A375 (cell line): ENCODE data around the gene AMIGO3. TPM values are rescaled to one million over a fixed set of nuclear protein-coding genes. Genes with fewer than 3 reads are reported as not detected.

ENCODE experiments used
- small RNA-seq: library from RNA; depleted of rRNA; stranded (forward); fragments of <200 nt; gene quantifications from one replicate; pipeline ENCODE3, GENCODE V24; 2014
- total RNA-seq: library from RNA; depleted of rRNA; stranded (reverse); fragments of >200 nt; shearing (Covaris generic); gene quantifications from 2 replicates; pipeline ENCODE4 v1.2.3, GENCODE V29; 2014; rRNA removed

Gene AMIGO3, protein sequence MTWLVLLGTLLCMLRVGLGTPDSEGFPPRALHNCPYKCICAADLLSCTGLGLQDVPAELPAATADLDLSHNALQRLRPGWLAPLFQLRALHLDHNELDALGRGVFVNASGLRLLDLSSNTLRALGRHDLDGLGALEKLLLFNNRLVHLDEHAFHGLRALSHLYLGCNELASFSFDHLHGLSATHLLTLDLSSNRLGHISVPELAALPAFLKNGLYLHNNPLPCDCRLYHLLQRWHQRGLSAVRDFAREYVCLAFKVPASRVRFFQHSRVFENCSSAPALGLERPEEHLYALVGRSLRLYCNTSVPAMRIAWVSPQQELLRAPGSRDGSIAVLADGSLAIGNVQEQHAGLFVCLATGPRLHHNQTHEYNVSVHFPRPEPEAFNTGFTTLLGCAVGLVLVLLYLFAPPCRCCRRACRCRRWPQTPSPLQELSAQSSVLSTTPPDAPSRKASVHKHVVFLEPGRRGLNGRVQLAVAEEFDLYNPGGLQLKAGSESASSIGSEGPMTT
- 4.3 and 4.4 TPM in 2 replicates for total RNA-seq

DNA sequence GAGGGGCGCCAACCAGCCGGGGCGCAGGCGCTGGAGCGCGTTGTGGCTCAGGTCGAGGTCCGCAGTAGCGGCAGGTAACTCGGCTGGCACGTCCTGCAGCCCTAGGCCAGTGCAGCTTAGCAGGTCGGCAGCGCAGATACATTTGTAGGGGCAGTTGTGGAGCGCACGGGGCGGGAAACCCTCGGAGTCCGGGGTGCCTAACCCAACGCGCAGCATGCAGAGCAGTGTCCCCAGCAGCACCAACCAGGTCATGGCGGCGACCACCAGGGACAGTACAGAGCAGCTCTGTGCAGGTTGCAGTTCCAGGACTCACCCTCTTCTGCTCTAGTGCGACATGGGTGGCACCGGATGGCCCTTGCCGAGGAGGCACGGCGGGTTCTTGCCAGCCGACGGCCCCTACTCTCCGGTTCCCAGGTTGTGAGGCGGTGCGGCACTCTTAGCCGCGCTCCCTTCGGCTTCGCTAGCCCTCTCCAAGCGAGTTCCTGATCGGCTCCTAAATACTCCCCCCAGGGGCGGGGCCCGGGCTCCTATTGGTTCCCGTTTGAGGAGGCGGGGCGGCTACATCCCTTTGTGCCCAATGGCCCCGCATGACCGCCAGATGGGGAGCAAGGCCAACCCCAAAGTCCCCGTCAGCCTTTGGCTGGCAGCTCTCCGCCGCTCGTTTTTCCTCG is at the start of gene AMIGO3:
AMIGO3 (minus strand) TSS at position 471 of the 671 bp plus-strand sequence; CDS start at position 252, 219 bp downstream.

DNA sequence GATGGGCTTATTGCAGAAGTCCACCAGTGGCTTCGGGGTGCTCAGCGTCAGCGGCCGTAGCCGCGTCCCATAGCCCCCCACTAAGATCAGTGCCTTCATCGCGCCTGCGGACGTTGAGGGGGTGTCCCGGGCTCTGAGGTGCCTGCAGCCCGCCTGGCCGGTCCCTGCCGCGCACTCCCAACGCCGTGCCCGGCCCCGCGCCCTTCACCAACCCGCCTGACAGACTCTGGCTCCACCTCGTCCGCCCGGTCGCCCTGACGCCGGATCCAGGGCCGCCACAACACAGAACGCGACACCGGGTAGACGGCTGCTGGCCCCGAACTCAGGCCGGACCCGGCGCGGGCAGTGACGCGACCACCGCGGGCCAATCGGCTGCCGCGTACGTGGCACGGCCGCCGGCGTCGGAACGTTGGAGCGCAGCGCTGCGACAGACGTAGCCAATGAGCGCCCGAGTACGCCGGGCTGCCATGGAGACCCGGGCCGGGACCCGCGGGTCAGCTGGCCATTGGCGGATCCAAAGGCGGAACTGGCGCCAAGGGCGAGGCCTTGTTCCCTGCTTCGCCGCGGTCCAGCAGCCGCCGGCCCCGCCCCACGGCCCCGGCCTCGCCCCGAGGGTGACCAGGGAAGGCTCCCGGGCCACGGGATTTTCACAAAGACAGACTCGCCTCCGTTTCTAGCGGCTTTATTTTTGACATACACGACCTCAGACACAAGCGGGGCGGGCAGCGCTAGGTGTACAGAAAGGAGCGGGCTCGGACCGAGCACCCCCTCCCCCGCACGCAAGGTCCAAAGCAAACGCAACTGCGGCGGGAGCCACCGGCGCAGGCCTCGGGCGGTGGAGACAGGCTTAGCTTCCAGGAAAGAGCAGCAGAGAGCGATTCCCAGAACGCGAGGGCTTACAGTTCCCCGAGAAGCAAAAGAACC is 4.4 kb upstream of the AMIGO3 start, which contains the start of gene GMPPB:
GMPPB (minus strand) TSS at position 324 of the 924 bp plus-strand sequence; CDS start at position 99, 225 bp downstream.

DNA sequence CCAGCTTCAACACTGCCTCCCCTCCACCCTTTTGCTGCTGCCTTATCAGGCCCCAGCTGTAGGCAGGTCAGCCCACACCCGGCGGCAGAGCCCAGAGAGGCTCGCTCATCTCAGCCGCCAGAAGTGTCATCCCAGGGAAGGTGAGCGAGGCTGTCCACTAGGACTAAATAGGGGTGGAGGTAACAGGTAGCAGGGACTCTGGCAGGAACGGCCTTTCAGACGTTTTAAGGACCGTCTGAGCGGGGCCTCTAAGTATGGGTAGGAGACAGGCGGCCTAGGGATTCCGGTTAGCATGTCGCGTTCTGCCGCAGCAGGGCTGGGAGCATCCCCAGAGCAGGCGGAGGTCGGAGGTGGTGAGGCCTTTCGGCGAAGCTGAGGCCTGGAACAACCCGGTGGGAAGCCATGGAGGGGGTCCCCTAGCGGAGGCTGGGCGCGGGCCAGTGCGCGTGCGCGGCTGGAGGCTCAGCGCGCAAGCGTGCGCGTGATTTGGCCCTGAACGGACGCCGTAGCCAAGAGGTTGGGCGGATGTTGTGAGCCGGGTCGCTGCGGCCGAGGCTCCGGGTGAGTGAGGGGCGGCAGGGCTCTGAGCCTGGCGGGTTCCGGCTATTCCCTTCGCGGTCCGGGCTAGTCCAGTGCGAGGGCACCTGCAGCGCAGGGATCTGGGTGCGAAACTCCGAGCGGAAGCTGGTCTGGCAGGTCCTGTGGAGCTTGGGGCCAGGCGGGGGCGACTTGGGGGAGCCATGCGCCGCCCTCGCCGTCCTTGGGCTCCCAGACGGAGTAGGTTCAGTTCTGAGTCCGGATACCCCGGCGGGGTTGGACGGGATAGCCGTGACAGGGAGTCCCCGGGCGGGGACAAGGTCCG is 30.2 kb downstream of the AMIGO3 start, which contains the start of the genes MST1 and RNF123:
MST1 (minus strand) TSS at position 429 of the 862 bp plus-strand sequence. CDS start 783 bp downstream, outside the sequence.
RNF123 (plus strand) TSS at position 512 of the 862 bp plus-strand sequence. CDS start 1,609 bp downstream, outside the sequence.

DNA sequence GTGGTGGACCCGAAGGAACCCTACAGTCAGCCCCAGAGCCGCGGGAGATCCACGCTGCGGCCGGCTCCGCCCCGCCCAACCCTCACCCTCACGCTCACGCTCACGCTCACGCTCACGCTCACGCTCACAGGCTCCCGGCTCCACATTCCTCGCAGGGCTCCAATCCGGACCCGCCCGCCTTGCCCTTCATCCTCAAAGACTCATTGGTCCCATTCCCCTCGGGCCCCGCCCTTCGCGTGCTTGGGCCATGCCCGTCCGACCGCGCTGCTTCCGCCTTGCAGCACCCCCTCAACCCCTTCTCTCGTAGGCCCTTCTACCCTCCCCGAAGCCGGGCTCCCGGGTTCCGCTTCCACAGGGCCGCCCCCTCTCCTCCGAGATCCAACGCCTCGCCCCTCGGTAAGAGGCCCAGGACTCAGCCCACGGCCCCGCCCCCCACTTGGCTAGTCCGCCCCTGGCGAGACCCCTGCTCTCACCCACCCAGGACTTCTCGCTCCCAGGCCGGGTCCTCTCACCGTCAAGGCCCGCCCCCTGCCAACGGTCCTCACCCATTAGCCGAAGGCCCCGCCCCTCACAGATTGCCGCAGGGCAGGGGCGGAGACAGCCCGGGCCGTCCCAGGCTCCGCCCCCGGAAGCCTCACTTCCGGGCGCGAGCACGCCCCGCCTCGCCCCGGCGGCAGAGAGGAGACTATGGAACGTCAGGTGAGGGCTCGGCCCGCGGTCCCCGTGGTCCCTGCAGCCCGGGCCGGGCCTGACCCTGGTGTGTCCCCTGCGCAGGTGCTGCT is 45.6 kb downstream of the AMIGO3 start, which contains the start of gene APEH:
APEH (plus strand) TSS at position 637 of the 782 bp plus-strand sequence; CDS start at position 688, 51 bp downstream.

Small RNA genes within 50 kb of the gene (small RNA-seq; reads per million reads assigned to genes)
- gene AMIGO3 (not detected), gene COX6CP14 (not detected)

Other genes starting within 250 kb of the AMIGO3 start
- 112 and 115 TPM in 2 replicates for gene DAG1, start 249.4 kb downstream of the AMIGO3 start, total RNA-seq
- 0.57 and 1.3 TPM in 2 replicates for gene BSN, start 165.2 kb downstream of the AMIGO3 start, total RNA-seq
- gene APEH, start 45.3 kb downstream of the AMIGO3 start, total RNA-seq = 118 and 124 TPM in 2 replicates
- gene MST1, start 30.2 kb downstream of the AMIGO3 start, total RNA-seq = 7.4 and 8.0 TPM in 2 replicates
- gene RNF123, start 30.1 kb downstream of the AMIGO3 start, total RNA-seq = 31.3 and 47.1 TPM in 2 replicates
- 33.8 and 36.5 TPM in 2 replicates for gene GMPPB, start 4.3 kb upstream of the AMIGO3 start, total RNA-seq
- gene IP6K1, start 66.9 kb upstream of the AMIGO3 start, total RNA-seq = 32.7 and 36.0 TPM in 2 replicates
- 0.11 and 0.26 TPM in 2 replicates for gene CDHR4, start 80.2 kb upstream of the AMIGO3 start, total RNA-seq
- 0.68 and 1.7 TPM in 2 replicates for gene INKA1, start 83.6 kb upstream of the AMIGO3 start, total RNA-seq
- gene UBA7, start 94.3 kb upstream of the AMIGO3 start, total RNA-seq = 8.3 and 8.9 TPM in 2 replicates
- gene TRAIP, start 136.9 kb upstream of the AMIGO3 start, total RNA-seq = 11.6 and 16.4 TPM in 2 replicates
- gene CAMKV, start 150.2 kb upstream of the AMIGO3 start, total RNA-seq = not detected in 2 replicates
- 1.3 and 1.4 TPM in 2 replicates for gene MST1R, start 184.2 kb upstream of the AMIGO3 start, total RNA-seq
- 12.3 and 16.0 TPM in 2 replicates for gene MON1A, start 210.1 kb upstream of the AMIGO3 start, total RNA-seq
- 59.4 and 79.9 TPM in 2 replicates for gene RBM6, start 220.5 kb upstream of the AMIGO3 start, total RNA-seq